Stimulated activated CD4-positive, alpha-beta T cell treated with anti-CD3 and anti-CD28 coated beads, TNF-alpha, amount 100 ng/mL, for 1 hour (primary cell): ENCODE measurements around the gene SRM.
"Not testable (repeated sequence)": the region's sequence is repeated elsewhere in the genome, so short reads cannot be mapped to it uniquely, and the experiment has no call there.

Experiments used
- DNase-seq, 3 donors: peaks; one replicate each; pipeline ENCODE4 v3.0.0-alpha.2; 2020; ENCODE audit warnings: low read depth in 3 of 3, low spot score in 1 of 3

The SRM gene

DNA sequence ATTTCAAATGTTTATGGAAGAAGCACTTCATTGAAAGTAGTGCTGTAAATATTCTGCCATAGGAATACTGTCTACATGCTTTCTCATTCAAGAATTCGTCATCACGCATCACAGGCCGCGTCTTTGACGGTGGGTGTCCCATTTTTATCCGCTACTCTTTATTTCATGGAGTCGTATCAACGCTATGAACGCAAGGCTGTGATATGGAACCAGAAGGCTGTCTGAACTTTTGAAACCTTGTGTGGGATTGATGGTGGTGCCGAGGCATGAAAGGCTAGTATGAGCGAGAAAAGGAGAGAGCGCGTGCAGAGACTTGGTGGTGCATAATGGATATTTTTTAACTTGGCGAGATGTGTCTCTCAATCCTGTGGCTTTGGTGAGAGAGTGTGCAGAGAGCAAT, 36.6 kb downstream of the SRM start:
- DNase-seq: no peak

DNA sequence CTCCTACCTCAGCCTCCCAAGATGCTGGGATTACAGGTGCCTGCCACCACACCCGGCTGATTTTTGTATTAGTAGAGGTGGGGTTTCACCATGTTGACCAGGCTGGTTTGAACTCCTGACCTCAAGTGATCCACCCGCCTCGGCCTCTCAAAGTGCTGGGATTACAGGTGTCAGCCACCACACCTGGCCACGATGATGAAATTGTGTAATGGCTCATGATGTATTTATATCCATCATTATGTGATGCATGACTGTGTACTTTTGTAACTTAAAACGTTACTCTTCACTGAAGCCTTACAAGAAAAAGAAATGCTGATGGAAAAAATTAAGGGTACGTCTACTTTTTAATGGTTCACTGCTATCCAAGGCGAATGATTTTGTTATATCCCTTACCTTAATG, 39.8 kb downstream of the SRM start:
- no peak for DNase-seq

GRCh38 chr1:11019358-11019757, 40.5 kb downstream of the SRM start:
- DNase-seq: not testable (repeated sequence)

GRCh38 chr1:11013160-11013531, 46.7 kb downstream of the SRM start:
- DNase-seq: no peak

DNA sequence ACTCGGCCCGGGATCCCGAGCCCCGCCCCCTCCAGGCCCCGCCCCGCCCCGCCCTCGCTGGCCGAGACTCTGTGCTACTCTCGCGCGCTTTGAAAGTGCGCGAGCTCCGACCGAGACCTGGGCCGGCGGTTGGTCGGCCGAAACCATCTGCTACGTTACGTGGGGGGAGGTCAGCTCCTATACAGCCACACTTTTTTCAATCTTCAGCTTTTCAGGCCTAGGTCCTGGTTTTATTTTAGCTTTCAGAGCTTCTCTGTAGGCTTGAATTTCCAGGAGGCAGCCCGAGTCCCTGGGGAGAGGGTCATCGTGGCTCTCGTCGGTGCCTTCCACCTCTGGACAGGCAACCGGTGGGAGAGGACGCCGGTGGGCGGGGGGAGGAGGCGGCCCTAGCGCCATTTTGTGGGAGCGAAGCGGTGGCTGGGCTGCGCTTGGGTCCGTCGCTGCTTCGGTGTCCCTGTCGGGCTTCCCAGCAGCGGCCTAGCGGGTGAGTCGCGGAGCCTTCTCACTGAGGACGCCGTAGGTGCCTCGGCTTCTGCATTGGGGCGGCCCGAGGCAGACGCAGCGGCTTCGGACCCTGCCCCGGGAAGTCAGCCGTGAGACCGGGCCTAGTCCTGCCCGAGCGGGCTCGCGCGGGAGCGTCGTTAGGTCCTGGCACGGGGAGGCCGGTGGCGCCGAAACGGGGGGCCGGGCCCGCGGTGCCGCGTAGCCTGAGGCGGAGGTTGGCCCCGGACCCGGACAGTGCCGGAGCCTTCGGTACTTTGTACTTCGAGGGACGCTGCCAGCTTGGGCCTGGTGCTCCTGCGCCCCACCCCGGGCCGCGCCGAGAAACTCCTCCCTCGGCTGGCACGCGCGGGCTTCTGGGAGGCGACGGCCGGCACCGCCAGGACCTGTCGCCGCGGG, 47.3 kb downstream of the SRM start, which contains the start of gene TARDBP:
TSS of gene TARDBP (plus strand) at position 395 of the 900 bp plus-strand sequence. CDS start 1,074 bp downstream, outside the sequence.
- peak; percentile 71 to 84 (median 74) for DNase-seq
